C4-2B (cell line): Measurements from ENCODE around the gene NEDD4.

ENCODE experiments used
- CTCF ChIP-seq: fragments of 450-650 bp; conservative IDR thresholded peaks from 2 replicates; pipeline ENCODE4 v1.5.1; 2017; ENCODE audit warnings: mild to moderate bottlenecking
- ZFX ChIP-seq: fragments of 450-650 bp; IDR thresholded peaks from 2 replicates; pipeline ENCODE4 v1.6.1; 2017

- no peak for TF ChIP-seq CTCF
- TF ChIP-seq ZFX: no peak
These were observed 85.6 kb downstream of the NEDD4 start for GRCh38 chr15:55907797-55908196.
